ENCODE results near the gene BEND5. TPM values are rescaled to one million over a fixed set of nuclear protein-coding genes. Genes with fewer than 3 reads are reported as not detected.

BEND5 gene
- total RNA-seq, 1 experiment from 2014 or later = not detected

- CTCF ChIA-PET = no interaction called here
- Histone ChIP-seq H3K27ac (ENCODE audit: low read length) (no peak overlapping the region), H3K27me3 (ENCODE audit: control insufficient read depth, insufficient read depth, low read length) (no peaks in the 10 kb centered on the region), H3K36me3 (ENCODE audit: control insufficient read depth, insufficient read depth, low read length) (no peaks in the 10 kb centered on the region), H3K4me1 (ENCODE audit: control insufficient read depth, insufficient read depth, low read length) (no peaks in the 10 kb centered on the region), H3K9me3 (ENCODE audit: control insufficient read depth, insufficient read depth, low read depth, low read length) (no peaks in the 10 kb centered on the region), H3K4me3 (ENCODE audit: low read depth in 2 of 2, low read length in 2 of 2) (no peak overlapping the region)
- no peak for DNase-seq (ENCODE audit: low read depth, low spot score)
- intact Hi-C loops (cut with micrococcal nuclease; ENCODE audit: unreplicated experiment) (no loop called here), in situ Hi-C loops (cut with HindIII; ENCODE audit: low pct_unique_long_range_greater_than_20kb, low sequenced_read_pairs) (no loop called here)
- no TSS peak for BruUV-seq (replicated peaks)
- no peak for ATAC-seq
- TF ChIP-seq POLR2AphosphoS5 (IDR thresholded peaks at IDR 0.05; ENCODE audit: low read depth, low read length) (no peak), REST (IDR thresholded peaks at IDR 0.05; ENCODE audit: insufficient read depth in 1 of 2, low read depth in 2 of 2, low read length in 1 of 2) (no peak), TCF7L2 (IDR thresholded peaks at IDR 0.05; ENCODE audit: low read depth, low read length) (no peak), CTCF (IDR thresholded peaks at IDR 0.05) (no peak), SIN3A (IDR thresholded peaks at IDR 0.05; ENCODE audit: borderline replicate concordance, insufficient read depth, low read depth, low read length) (no peak)
- POLR2A ChIA-PET = no interaction called here
These were observed 66.4 kb downstream of the BEND5 start for GRCh38 chr1:48710318-48710717.

- no peaks in the 10 kb centered on the region for H3K4me1 ChIP-seq (ENCODE audit: control insufficient read depth, insufficient read depth, low read length)
- no peak for TF ChIP-seq POLR2AphosphoS5 (IDR thresholded peaks at IDR 0.05; ENCODE audit: low read depth, low read length)
- no peak for TF ChIP-seq TCF7L2 (IDR thresholded peaks at IDR 0.05; ENCODE audit: low read depth, low read length)
- no peak for TF ChIP-seq REST (IDR thresholded peaks at IDR 0.05; ENCODE audit: insufficient read depth in 1 of 2, low read depth in 2 of 2, low read length in 1 of 2)
- ATAC-seq = no peak
- H3K36me3 ChIP-seq (ENCODE audit: control insufficient read depth, insufficient read depth, low read length) = no peaks in the 10 kb centered on the region
- POLR2A ChIA-PET = no interaction called here
- H3K27ac ChIP-seq (ENCODE audit: low read length) = no peak overlapping the region
- no peak overlapping the region for H3K4me3 ChIP-seq (ENCODE audit: low read depth in 2 of 2, low read length in 2 of 2)
- intact Hi-C loops (cut with micrococcal nuclease; ENCODE audit: unreplicated experiment) (no loop called here), in situ Hi-C loops (cut with HindIII; ENCODE audit: low pct_unique_long_range_greater_than_20kb, low sequenced_read_pairs) (no loop called here)
- no peak for DNase-seq (ENCODE audit: low read depth, low spot score)
- CTCF ChIA-PET = no interaction called here
- H3K27me3 ChIP-seq (ENCODE audit: control insufficient read depth, insufficient read depth, low read length) = peaks cover 5% of the 10 kb centered on the region
- H3K9me3 ChIP-seq (ENCODE audit: control insufficient read depth, insufficient read depth, low read depth, low read length) = no peaks in the 10 kb centered on the region
- BruUV-seq (replicated peaks) = no TSS peak
These were observed 72.0 kb downstream of the BEND5 start for GRCh38 chr1:48704736-48705135.
